Measurements from ENCODE around the gene LRP3.
"Not testable (repeated sequence)": the region's sequence is repeated elsewhere in the genome, so short reads cannot be mapped to it uniquely, and the experiment has no call there.

Gene LRP3

DNA sequence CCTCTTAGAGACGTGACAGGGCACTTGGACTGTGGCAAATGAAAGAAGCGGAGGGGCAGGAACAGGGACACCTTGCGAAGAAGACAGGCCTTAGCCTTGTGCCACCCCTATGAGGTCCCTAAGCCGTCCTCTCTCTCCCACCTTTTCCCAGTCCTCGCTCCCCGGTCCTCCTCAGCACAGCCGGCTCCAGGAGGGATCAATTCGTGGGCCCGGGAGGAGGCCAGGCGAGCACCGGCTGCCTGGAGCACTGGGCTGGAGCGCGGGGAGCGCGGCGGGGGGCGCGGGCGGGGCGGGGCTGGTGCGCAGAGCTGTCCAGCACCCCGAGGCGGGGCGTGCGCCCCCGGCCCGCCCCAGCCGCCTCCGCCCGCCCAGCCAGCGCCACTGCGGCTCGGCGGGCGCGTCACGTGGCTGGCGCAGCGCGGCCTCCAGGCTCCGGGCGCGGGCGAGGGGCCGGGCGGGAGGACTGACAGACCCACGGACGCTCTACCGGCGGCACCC is at the start of gene LRP3:
Gene LRP3 (plus strand): TSS at position 466 of the 498 bp plus-strand sequence. CDS start 456 bp downstream, outside the sequence.
- peak; percentile 85 for DNase-seq (ENCODE audit: low spot score)

GRCh38 chr19:33146209-33146608 is 47.9 kb upstream of the LRP3 start:
- no peak for DNase-seq (ENCODE audit: low spot score)

- DNase-seq (ENCODE audit: low spot score), result no peak
Observed at GRCh38 chr19:33147538-33147937, 46.6 kb upstream of the LRP3 start.

DNA sequence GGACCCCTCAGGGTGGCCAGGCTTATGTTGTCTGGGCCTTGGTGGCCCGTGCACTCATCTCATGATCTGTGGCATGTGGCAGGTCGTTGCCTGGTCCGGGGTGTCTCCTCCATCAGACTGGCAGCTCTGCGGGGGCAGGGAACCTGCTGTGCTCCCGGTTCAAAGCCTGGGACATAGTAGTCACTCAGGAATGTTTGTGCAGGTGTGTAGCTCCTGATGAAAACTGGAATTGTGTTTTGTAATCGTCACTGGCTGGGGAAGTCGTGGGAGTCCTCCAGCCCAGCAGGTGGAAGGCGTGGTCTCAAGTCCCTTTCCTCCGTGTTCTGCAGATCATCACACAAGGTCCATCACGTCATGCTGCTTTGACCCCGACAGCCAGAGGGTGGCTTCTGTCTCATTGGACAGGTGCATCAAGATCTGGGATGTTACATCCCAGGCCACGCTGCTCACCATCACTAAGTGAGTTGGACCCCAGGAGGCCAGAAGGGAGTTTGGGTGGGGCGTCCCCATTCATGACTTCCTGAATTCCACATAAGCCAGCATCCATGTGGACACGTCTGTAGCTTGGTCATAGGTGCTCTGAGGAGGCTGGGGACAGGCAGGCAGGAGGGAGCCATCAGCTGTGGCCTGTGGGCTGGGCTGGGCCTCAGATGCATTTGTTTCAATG is 43.1 kb upstream of the LRP3 start:
- no peak for DNase-seq (ENCODE audit: low spot score)

- no peak for DNase-seq (ENCODE audit: low spot score)
Observed at GRCh38 chr19:33152176-33152575, 42.0 kb upstream of the LRP3 start.

- DNase-seq (ENCODE audit: low spot score), result not testable (repeated sequence)
Observed at GRCh38 chr19:33152625-33153024, 41.5 kb upstream of the LRP3 start.

DNA sequence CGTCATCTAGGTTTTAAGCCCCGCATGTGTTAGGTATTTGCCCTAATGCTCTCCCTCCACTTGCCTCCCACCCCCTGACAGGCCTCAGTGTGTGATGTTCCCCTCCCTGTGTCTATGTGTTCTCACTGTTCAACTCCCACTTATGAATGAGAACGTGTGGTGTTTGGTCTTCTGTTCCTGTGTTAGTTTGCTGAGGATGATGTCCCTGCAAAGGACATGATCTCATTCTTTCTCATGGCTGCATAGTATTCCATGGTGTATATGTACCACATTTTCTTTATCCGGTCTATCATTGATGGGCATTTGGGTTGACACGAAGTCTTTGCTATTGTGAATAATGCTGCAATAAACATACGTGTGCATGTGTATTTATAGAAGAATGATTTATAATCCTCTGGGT is 39.8 kb upstream of the LRP3 start:
- not testable (repeated sequence) for DNase-seq (ENCODE audit: low spot score)

GRCh38 chr19:33156334-33156733 is 37.8 kb upstream of the LRP3 start:
- no peak for DNase-seq (ENCODE audit: low spot score)

DNA sequence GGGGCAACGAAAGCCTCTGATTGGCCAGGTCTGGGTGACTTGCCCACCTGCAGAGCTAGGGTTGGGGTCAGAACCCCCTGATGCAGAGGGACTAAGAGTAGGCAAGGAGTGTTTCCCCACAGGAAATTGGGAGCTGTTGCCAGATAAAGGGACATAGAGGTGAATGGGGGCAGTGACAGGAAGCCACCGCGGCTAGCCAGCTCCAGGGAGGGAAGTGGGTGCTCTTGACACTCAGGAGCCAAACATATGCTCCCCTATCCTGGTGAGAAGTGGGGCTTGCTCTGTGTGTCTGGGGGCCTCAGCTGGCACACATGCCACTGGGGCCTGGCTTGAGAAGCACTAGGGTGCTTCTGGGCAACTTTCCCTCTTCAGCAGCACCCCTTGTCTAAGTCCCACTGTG is 36.2 kb upstream of the LRP3 start:
- no peak for DNase-seq (ENCODE audit: low spot score)

- no peak for DNase-seq (ENCODE audit: low spot score)
Observed at GRCh38 chr19:33158365-33158764, 35.8 kb upstream of the LRP3 start.

DNA sequence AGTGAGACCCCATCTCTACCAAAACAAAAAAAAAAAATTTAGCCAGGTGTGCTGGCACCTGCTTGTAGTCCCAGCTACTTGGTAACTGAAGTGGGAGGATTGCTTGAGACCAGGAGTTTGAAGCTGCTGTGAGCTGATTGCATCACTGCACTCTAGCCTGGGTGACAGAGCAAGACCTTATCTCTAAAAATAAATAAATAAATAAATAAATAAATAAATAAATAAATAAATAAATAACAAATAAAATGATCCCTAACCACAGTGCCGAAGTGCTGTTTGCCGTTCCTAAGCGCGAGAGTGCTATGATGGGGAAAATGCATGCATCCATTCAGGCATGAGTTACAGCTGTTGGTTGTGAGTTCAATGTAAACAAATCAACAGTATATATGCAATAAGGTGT is 35.0 kb upstream of the LRP3 start:
- DNase-seq (ENCODE audit: low spot score), result no peak

- no peak for DNase-seq (ENCODE audit: low spot score)
Observed at GRCh38 chr19:33159893-33160292, 34.2 kb upstream of the LRP3 start.

DNA sequence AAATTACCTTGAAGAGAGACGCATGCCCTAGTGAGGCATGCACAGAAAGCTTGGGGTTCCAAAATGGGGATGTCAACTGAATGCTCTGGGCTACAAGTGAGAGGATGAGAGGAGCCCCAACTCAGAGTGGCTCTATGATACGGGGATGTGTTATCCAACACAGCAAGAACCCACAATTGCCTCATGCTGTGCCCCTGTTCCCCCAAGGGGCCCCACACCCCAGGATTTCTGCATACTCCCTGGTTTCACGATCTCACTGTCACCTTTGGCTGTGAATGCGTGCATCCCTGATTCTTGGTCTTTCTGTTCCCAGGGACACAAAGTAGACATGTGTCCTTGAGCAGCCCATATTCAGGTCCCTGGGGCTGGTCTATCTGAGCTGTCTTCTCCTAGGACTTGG is 32.9 kb upstream of the LRP3 start:
- no peak for DNase-seq (ENCODE audit: low spot score)

- no peak for DNase-seq (ENCODE audit: low spot score)
Observed at GRCh38 chr19:33163481-33163880, 30.6 kb upstream of the LRP3 start.

GRCh38 chr19:33166037-33166436 is 28.1 kb upstream of the LRP3 start:
- not testable (repeated sequence) for DNase-seq (ENCODE audit: low spot score)

DNA sequence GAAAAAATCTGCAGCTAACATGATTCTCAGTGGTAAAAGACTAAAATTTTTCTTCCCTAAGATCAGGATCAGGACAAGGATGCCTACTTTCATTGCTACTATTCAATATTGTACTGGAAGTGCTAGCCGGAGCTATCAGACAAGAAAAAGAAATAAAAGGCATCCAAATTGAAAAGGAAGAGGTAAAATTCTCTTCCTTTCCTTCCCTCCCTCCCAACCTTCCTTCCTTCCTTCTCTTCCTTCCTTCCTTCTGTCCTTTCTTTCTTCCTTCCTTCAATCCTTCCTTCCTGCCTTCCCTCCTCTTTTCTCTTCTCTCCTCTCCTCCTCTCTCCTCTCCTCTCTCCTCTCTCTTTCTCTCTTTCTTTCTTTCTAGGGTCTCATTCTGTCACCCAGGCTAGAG is 26.7 kb upstream of the LRP3 start:
- DNase-seq (ENCODE audit: low spot score), result no peak

DNA sequence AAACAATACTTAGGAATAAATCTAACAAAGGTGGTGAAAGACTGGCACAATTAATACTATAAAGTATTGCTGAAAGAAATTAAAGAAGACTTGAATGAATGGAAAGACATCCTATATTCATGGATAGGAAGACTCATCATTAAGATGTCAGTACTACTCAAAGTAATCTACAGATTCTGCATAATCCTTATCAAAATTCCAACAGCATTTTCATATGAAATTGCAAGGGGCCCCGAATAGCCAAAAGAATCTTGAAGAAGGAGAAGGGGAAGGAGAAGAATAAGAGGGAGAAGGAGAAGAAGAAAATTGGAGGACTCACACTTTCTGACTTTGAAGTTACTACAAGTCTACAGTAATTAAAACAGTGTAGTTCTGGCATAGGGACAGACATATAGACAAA is 25.6 kb upstream of the LRP3 start:
- DNase-seq (ENCODE audit: low spot score), result no peak

GRCh38 chr19:33171222-33171795 is 22.8 kb upstream of the LRP3 start:
- DNase-seq (ENCODE audit: low spot score), result no peak

- no peak for DNase-seq (ENCODE audit: low spot score)
Observed at GRCh38 chr19:33171916-33172359, 22.2 kb upstream of the LRP3 start.

GRCh38 chr19:33174186-33174585 is 19.9 kb upstream of the LRP3 start:
- no peak for DNase-seq (ENCODE audit: low spot score)

GRCh38 chr19:33175156-33175782 is 18.9 kb upstream of the LRP3 start:
- no peak for DNase-seq (ENCODE audit: low spot score)

DNA sequence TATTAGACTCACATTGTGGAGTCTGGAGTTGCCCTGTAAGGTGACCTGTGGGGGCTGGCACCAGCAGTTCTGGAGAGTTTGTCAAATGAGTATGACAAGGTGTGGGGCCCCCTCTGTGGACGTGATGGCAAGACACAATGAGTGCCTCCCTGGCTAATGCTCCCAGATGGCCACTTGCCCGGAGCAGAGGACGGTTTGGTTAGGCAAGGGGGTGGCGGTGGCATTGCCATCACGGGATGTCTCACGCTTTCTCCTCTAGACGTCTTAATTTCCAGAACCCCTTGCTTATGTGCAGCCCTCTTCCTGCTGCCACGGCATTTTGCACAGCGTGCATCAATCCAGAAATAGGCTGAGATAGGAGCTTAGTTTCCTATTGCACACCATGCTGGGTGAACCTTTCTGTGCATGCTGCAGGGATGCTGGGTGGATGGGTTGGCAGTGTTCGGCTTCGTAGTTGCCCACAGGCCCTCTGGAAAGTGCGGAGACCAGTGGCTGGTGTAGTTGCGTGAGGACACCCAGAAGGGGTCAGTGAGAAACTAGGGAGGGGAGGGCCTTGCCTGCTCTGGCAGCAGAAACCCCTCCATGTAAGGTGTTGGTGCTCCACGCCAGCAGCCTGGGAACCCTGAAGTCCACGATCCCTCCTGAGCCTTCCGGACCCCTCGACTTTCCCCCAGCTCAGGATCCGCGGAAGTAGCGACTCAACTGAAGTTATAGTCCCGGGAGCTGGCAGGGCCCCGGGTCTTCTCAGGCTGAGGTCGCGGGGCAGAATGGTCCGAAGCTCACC is 18.1 kb upstream of the LRP3 start:
- peak; percentile 63 for DNase-seq (ENCODE audit: low spot score)

All from iPS-NIHi11 (cell line).